Stimulated activated CD8-positive, alpha-beta memory T cell treated with anti-CD3 and anti-CD28 coated beads, Interleukin-12 subunit alpha, Interleukin-12 subunit beta, amount 100 ng/mL, for 24 hours (primary cell): ENCODE measurements around the gene ANKS1B.

ENCODE experiments used
- DNase-seq: peaks from one replicate; pipeline ENCODE4 v3.0.0-alpha.2; 2020; ENCODE audit errors: extremely low read depth

The ANKS1B gene

DNA sequence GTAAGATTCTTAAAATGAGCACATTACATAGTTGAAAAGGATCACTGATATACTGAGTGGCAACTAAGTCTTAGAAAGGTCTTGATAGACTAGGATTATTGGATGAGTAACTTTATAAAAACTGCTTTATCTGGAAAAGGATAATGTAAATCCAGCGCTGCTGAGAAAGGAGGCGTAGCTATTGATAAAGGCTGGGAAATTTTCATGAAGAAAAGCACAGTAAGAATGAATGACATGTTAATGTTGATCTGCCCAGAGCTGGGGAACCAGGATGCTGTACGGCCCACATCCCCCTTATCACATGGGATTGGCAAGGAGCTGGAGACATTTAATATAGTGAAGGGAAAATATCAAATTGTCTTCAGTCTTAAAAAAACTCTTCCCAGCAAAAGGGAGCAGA, 1165.7 kb downstream of the ANKS1B start:
- no peak for DNase-seq

DNA sequence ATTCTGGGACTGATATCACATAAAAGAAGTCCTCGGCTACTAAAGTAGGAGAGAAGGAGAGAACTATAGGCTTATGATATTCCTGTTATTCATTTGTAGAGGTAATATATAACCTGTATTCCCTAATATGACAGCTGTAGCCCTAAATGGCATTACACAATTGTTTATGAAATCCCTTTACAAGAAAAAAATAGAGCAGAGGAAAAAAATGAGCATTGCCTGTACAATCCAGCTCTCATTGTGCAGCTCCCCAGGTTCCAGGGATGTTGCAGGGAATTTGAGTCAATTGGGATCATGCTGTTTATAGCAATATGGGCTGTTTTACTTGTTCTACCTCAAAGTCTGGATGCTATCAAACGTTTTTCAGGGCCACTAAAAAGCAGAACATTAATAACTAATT, 1166.5 kb downstream of the ANKS1B start:
- DNase-seq: no peak

DNA sequence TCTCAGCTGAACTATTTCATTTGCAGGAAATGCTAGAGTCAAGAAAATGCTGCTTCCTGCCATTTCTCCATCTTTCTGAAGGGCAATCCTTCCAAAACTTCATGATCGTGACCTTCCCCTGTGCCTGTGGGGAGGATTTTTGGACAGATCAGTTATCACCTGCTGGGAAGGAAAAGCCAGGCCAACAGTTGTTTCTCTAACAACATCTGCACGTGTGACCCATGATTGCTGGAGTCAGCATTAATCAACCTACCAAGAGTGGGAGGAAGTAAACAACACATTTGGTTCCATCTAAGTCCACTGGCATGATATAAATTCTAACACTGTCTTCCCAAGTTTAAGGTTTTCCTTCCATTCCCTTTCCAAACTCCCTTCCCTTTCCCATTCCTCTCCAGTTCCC, 1167.0 kb downstream of the ANKS1B start:
- no peak for DNase-seq

DNA sequence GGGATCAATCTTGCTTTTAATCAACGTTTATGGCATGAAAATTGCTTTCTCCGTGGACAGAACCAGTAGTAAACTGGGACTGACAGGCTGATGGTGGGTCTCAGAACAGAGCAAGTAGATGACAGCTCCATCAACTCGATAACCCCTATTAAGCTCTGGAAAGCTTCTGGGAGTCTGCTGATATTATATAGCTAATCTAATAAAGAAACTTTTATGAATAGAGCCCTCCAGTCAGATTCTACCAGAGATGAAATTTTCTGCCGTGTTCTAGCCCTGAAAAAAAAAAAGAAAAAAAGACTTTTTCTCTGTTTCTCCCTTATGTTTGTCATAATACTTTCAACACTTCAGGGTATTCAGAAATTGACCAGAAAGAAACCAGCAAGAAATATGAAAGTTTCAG, 1168.0 kb downstream of the ANKS1B start:
- DNase-seq: no peak

DNA sequence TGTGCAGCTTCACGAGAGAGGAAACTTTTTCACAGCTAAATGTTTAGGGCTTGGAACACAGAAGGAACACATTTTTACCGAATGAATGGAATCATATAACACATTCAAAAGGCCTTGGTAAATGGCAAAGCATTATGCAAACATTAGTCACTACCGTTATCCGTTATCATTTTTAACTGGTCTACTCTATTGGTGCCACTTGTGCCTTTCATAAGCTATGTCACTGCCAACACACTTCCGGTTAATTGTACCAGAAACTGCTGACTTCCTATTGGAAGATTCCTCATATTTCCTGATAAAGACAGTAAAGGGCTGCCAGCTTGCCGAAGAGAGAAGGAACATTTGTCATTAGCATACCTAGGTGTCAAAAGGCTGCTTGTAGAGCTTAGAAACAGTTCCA, 1170.5 kb downstream of the ANKS1B start:
- DNase-seq: no peak

DNA sequence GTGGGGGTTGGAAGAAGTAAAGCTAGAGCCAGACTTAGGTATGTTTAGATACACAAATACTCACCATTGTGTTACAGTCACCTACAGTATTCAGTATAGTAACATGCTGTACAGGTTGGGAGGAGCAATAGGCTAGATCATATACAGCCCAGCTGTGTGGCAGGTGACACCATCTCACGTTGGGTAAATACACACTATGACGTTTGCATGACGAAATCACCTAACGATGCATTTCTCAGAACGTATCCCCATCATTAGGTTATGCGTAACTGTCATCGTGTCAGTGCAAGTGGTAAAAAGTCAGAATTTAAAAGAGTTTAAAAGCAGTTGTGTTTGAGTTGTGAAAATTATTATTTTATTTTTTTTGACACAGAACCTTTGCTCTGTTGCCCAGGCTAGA, 1172.5 kb downstream of the ANKS1B start:
- no peak for DNase-seq

DNA sequence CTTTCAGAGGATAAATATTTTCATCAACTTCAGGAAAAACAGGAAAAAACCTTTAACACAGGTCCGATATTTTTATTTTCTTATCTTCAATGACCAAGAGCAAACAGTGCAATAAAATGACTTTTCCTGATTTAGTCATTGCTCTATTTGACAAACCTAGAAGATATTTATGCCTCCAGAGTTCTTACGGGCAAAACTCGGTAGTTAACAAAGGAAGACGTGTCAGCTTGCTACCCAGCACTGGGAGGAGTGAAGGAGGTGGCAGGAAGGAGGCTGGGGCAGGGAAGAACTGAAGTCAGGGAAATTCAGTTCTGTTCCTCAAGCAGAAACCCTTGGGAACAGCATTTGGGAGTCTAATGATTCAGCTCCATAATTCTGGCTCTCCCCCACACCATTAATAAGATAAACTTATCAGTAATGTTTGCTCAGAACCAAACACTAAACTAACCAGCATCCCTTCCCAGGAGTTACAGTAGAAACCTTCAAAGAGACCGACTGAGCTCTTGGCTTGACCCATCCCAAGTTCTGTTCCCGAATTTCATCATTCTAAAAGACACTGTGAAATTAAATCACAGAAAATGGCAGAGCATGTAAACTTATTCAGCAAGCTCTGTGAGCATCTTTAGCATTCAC, 1176.4 kb downstream of the ANKS1B start:
- DNase-seq: no peak

DNA sequence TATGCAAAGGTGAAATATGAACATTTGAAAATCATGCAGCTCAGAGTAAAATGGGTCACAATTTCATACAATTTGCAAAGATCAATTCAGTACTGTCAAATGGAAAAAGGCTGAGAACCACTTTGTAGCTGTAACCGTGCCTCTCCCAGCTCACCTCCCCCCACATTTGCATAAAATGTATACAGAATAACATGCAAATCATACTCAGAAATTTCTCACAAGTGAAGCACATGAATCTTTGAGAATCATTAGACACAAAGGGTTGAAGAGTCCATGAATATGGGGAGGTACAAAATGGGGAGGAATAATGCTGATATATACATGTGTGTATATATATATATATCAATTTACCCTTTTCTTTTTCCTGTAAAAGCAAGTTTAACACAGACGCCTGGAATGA, 1177.5 kb downstream of the ANKS1B start:
- no peak for DNase-seq

DNA sequence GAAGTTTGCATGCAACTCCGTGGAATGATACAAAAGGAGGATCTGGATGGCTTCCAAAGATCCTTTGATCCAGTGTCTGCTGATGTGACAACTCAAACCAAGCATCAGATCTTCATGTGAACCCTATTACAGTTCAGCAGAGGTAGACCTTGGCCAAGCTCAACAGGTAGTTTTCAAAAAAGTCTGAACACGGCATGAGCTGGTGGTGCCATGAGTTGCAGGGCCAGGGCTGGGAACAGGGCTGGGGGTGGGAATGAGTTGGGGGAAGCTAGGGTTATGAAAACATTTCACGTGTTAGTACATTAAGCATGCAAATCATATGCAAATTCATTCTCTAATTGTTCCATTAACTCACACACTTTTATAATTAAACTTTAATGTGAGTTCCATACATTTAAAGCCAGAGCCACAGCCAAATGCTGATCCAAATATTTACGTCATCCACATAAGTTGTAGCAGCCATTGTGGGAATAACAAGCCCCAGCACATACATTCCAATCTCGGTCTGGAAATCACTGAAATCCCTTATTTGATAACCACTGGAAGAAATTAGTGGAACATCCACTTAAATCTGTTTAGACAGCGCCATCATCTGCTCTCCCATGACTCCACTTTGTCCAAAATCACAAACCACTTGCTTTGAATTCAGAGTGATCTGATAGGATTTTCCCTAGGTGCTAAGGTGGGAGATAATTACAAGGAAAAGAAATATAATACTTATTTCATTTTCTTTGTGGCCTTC, 1181.1 kb downstream of the ANKS1B start:
- no peak for DNase-seq

DNA sequence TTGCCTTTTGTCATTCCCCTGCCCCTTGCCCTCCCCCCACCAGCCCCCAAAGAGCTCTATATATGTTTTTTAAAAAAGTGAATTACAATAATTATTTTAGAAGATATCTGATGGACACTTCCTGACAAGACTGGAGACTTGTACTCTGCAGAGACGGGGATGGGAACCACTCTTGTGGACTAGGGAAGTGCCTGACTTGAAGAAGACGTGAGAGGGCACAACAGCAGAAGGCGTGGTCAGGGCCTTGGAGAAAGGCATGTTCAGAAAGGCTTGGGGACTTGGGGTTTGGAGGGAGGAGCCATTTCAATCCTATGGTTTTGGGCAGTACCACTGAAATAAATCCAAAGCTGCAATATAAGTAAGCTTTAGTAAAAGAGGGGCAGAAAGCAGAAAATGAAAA, 1184.9 kb downstream of the ANKS1B start:
- DNase-seq: no peak

DNA sequence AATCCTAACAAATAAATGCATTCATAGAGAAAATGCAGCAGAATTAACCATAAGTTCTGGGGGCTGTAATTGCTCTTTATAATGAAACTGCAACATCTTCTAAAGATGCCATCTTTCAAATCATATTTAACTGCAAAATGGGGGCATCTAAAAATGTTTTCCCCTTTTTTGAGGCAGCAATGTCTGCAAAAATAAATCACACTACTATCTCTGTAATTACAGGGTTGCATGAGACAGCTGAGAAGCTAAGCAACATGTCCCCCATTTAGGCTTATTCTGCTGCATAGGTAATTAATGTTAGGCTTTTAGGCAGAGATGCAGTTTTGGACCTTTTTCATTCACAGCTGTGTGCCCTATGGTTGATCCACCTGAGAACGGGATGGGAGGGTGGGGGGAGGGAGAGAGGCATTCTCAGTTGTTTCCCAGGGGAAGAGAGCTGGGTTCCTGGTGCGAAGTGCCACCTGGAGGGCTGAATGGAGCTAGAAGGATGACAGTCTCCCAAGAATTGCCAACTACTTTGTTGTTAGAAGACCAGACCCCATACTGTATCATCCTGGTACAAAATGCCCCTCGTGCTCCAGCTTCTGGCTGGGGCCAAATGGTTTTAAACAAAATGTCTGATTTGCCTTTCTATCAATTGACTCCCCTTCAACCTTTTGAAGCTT, 1185.5 kb downstream of the ANKS1B start:
- DNase-seq: no peak

DNA sequence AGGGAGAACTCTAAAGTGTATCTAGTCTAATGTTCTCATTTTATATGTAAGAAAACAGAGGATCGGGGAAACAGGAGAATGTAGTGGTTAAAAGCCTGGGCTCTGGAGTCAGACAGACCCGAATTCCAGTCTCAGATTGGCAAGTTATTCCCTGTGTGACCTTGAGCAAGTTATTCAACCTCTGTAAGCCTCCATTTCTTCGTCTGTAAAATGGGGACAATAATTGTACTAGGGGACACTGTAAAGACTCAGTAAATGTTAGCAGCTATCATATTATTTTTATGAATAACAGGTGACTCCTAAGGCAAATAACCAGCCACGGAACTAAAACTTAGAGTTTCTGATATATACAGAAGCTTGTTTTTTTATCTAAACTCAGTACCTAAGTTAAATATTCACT, 1187.5 kb downstream of the ANKS1B start:
- DNase-seq: no peak

DNA sequence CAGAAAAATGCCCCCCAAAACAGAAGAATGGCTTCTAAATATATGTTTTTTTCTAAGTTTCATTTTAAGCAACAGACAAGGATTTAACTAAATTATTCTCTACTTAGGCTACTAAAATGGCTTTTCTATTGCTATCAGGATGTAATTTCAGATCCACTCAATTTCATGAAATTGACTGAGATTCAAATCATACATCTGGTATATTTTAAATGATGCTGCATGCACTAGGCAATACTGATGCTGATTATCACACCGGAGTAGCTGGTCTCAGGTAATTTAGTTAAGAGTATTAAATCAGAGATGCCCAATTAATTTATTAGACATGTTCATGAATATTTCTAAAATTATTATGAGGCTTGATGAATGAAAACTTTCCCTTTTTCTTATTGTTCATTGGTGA, 1188.0 kb downstream of the ANKS1B start:
- DNase-seq: no peak

DNA sequence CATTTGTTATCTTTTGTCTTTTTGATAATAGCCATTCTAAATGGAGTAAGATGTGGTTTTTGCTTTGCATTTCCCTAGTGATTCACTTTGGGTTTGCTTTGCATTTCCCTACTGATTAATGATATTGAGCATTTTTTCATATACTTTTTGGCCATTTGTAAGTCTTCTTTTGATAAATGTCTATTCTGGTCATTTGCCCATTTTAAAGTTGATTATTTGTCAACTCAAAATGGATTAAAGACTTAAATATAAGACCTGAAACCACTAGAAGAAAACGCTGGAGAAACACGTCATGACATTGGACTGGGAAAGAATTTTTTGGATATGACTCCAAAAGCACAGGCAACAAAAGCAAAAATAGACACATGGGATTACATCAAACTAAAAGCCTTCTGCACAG, 1191.6 kb downstream of the ANKS1B start:
- DNase-seq: no peak

DNA sequence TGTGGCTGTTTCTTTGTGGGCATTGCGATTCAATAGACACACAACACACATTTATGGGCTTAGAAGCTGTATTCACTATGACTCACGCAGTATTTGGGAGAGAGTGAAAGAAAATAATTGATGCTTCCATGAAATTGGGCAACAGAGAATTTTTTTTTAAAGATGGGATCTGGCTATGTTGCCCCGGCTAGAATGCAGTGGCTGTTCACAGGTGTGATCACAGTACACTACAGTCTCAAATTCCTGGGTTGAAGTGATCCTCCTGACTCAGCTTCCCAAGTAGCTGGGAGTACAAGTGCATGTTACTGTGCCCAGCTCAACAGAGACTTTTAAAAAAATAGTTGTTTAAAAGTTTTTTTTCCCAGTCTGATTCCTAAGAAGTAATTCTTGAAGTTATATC, 1193.3 kb downstream of the ANKS1B start:
- no peak for DNase-seq

DNA sequence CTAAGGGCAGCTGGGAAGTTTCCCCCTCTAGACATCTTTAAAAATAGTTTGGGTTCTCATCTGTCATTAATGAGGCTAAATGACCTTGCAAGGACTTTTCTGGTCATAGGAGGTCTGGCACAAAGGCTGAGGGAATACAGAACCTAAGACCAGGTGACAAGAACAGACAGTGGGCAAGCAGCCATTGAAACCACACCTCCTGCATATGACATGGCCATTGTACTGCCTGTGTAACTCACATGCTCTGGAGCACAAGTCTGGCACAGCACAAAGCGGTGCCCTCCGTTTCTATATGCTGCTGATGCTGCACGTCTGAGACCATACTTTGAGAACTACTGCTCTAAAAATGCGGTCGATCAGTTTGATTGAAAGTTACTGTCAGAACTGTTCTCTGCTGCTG, 1196.3 kb downstream of the ANKS1B start:
- no peak for DNase-seq

DNA sequence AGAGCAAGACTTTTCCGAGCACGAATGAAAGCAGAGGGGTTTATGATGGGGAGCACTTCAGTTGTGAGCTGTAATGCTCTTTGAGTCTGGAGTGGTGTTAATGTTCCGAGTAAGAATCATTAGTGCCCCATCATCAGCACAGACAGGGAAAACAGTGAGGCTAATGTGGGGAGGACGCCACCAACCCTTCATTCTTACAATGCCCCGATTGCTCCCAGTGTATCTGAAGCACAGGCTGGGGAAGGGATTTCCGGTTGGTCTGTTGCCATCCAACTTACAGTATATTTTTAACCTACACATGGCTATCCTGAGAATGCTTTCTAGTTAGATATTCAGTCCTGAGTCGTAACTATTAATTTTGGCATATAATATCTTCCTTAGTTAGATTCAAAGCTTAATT, 1198.1 kb downstream of the ANKS1B start:
- no peak for DNase-seq

DNA sequence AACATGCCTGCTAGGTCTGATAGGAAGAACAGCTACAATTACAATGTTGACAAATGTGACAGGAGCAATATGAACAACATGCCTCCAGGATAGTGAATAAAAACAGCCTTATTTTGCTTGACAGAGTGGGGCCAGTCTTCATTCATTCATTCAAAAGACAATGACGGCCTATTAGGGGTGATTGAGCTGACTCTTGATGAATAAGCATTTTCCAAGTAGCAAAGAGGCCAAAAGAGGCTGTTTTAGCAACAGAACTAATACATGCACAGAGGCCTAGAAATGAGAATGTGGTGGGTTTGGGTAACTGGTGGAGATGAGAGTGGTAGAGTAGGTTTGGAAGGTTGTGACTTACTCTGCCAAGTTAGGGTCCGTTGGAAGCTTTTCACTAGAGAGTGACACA, 1201.3 kb downstream of the ANKS1B start:
- DNase-seq: no peak

DNA sequence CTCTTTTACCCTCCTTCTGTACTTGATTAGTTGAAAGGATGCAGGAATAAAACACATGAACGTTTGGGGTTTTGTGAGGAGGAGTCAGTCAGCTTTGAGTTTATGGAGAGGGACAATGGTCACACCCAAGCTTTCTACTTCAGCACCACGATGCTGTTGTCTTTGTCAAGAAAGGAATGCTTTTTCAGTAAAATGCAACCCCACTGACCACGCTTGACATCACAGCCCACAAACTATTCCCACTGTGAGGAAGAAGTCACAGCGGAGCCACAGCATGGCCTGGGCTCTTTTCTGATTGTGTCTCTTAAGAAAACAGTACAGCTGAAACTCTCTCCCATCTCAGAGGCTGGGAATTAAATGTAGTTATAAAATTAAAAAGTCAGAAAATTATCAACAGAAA, 1204.5 kb downstream of the ANKS1B start:
- no peak for DNase-seq

DNA sequence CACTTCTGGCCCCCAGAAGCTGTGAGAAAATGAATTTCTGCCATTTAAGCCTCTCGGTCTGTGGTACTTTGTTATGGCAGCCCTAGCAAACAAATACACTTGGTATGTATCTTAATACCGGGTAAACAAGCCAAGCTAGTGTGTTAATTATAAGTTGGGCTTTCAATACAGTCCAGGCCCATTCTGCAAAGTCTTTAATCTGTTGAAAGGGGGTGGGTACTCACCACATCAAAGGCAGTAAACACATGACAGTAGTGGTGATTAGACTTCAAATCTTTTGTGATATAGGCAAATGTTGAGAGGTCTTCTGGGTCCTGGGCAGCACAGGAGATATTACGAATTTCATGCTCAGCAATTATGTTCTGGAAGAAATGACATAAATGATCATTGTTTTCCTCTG, 1211.9 kb downstream of the ANKS1B start:
- no peak for DNase-seq

DNA sequence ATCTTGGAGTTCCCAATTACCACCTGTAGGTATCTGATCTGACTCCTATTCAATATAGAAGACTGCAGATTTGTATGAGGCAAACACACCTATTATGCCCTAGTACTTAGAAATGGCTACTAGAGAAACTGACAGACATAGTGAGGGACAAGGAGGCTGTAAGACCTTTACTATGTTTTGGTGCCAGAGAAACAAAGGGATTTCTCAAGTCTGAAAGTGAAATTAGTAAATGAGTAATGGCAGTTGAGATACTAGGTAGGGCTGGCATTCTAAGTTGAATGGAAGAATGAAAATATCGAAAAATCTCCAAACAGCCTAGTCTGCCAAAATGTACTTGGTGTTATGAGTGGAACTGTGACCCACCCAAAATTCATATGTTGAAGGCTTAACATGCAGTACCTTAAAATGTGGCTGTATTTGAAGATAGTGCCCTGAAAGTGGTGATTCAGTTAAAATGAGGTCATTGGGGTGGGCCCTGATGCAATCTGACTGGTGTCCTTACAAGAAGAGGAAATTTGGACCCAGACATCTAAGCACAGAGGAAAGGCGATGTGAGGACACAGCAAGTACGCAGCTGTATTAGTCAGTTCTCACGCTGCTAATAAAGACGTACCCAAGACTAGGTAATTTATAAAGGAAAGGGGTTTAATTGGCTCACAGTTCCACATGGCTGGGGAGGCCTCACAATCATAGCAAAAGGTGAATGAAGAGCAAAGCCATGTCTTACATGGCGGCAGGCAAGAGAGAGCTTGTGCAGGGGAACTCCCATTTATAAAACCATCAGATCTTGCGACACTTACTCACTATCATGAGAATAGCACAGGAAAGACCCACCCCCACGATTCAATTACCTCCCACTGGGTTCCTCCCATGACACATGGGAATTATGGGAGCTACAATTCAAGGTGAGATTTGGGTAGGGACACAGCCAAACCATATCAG, 1212.7 kb downstream of the ANKS1B start:
- no peak for DNase-seq

DNA sequence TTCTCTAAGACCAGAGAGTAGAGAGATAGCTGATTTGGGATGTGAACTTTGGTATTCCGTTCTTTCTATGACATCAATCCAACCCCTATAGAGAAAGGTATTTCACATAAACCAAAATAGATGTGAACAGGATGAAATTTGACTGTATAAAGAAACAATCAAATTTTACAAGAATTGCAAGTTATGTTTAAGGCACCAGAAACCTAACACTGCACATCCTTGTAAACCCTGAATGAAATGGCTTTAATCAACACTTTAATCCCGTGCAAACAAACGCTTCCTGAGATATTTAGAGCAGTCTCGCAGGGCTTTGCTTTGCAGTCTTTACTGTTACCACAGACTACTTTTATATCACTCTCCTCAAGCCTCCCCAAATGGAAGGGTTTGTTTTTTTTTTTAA, 1214.5 kb downstream of the ANKS1B start:
- no peak for DNase-seq
